Common myeloid progenitor, CD34-positive (primary cell): ENCODE data around the gene BMPR2.

Experiments
- CTCF ChIA-PET: fragments of 350-600 bp; sonication (Branson Sonifier 250); formaldehyde crosslinking; loops from one replicate; lab custom pipeline; 2021; ENCODE audit warnings: antibody characterized with exemption; lab: Charles Lee
- POLR2A ChIA-PET: fragments of 350-600 bp; sonication (Branson Sonifier 250); formaldehyde crosslinking; loops from one replicate; lab custom pipeline; 2021; ENCODE audit warnings: antibody characterized with exemption; lab: Charles Lee
- DNase-seq, 3 donors: peaks; one replicate each; pipeline versions ENCODE4 v3.0.0 to v3.0.0-alpha.2; 2013
- H3K27ac ChIP-seq, 2 experiments: 1 replicate in 1 of 2; 2 replicates in 1 of 2; pipeline ENCODE4 v1.7.0; 2013; ENCODE audit warnings: inconsistent platforms in 2 of 2, low read length in 2 of 2, mild to moderate bottlenecking in 2 of 2, low read depth in 1 of 2, moderate library complexity in 1 of 2; ENCODE audit not compliant: severe bottlenecking in 2 of 2, insufficient read depth in 1 of 2, poor library complexity in 1 of 2
- H3K27me3 ChIP-seq, 5 experiments: replicated peaks in 2 of 5; 1 replicate in 3 of 5; 2 replicates in 2 of 5; pipeline versions ENCODE4 v1.6.1 to v1.7.0; 2013; ENCODE audit warnings: low read length in 4 of 5, mild to moderate bottlenecking in 2 of 5, moderate library complexity in 2 of 5, inconsistent platforms in 1 of 5; ENCODE audit not compliant: insufficient read depth in 5 of 5, control insufficient read depth in 4 of 5
- H3K36me3 ChIP-seq, 4 experiments: 1 replicate in 2 of 4; 2 replicates in 2 of 4; pipeline versions ENCODE4 v1.6.1 to v1.7.0; 2013; ENCODE audit warnings: low read length in 3 of 4, control low read depth in 1 of 4, mild to moderate bottlenecking in 1 of 4; ENCODE audit not compliant: control insufficient read depth in 4 of 4, insufficient read depth in 4 of 4
- H3K4me1 ChIP-seq, 4 experiments: 1 replicate in 3 of 4; 2 replicates in 1 of 4; pipeline versions ENCODE4 v1.6.1 to v1.7.1; 2013; ENCODE audit warnings: low read length in 3 of 4, mild to moderate bottlenecking in 3 of 4, control low read depth in 1 of 4, inconsistent platforms in 1 of 4, moderate library complexity in 1 of 4; ENCODE audit not compliant: control insufficient read depth in 4 of 4, insufficient read depth in 4 of 4; ENCODE audit errors: control extremely low read depth in 1 of 4
- H3K4me3 ChIP-seq, 7 experiments: 1 replicate in 4 of 7; 2 replicates in 3 of 7; pipeline versions ENCODE4 v1.5.1 to v1.7.0; 2013; ENCODE audit warnings: mild to moderate bottlenecking in 7 of 7, low read length in 6 of 7, moderate library complexity in 6 of 7, inconsistent platforms in 2 of 7, low read depth in 2 of 7, control low read depth in 1 of 7; ENCODE audit not compliant: insufficient read depth in 4 of 7, control insufficient read depth in 1 of 7; ENCODE audit errors: extremely low read depth in 1 of 7
- H3K9me3 ChIP-seq, 5 experiments: 1 replicate in 4 of 5; 2 replicates in 1 of 5; pipeline versions ENCODE4 v1.6.1 to v1.7.1; 2013; ENCODE audit warnings: low read length in 4 of 5, mild to moderate bottlenecking in 2 of 5, inconsistent platforms in 1 of 5, low read depth in 1 of 5, moderate library complexity in 1 of 5; ENCODE audit not compliant: control insufficient read depth in 4 of 5, insufficient read depth in 2 of 5; ENCODE audit errors: control extremely low read depth in 1 of 5
- WGBS: methylation state at CpG from one replicate; pipeline ENCODE4 v1.1.5; 2013; ENCODE audit not compliant: insufficient coverage; 5-methylcytosine and 5-hydroxymethylcytosine counted together

The BMPR2 gene

GRCh38 chr2:202479090-202479489 is 103.0 kb downstream of the BMPR2 start:
- Histone ChIP-seq H3K27me3 (no peaks in the 10 kb centered on the region), H3K4me1 (no peaks in the 10 kb centered on the region), H3K9me3 (no peaks in the 10 kb centered on the region), H3K27ac (no peak overlapping the region), H3K4me3 (no peak overlapping the region), H3K36me3 (peaks cover 0 to 2% (median 0%) of the 10 kb centered on the region in 4 experiments)
- POLR2A ChIA-PET: no interaction called here
- CTCF ChIA-PET: interaction anchor here (1.0 kb wide), 2 partner anchors 11 to 13 kb away, joined by 3 read pairs; no protein-coding TSS in a partner anchor
- DNase-seq: no peak
- WGBS: 80% methylated on average over 1 of the region's 1 CpG

GRCh38 chr2:202479610-202480009 is 103.5 kb downstream of the BMPR2 start:
- H3K4me3 ChIP-seq: no peak overlapping the region
- H3K27ac ChIP-seq: no peak overlapping the region
- H3K36me3 ChIP-seq: peaks cover 0 to 2% (median 0%) of the 10 kb centered on the region in 4 experiments
- DNase-seq: no peak
- ChIA-PET POLR2A (no interaction called here), CTCF (interaction anchor here (1.0 kb wide), 1 partner anchor 12 kb away, joined by 3 read pairs; no protein-coding TSS in a partner anchor)
- no peaks in the 10 kb centered on the region for H3K4me1 ChIP-seq
- H3K9me3 ChIP-seq: no peaks in the 10 kb centered on the region
- H3K27me3 ChIP-seq: no peaks in the 10 kb centered on the region
- WGBS: no CpG with 5 or more reads among the region's 1 CpG

- Histone ChIP-seq H3K36me3 (peaks cover 0 to 4% (median 0%) of the 10 kb centered on the region in 4 experiments), H3K27ac (no peak overlapping the region), H3K4me3 (no peak overlapping the region), H3K4me1 (no peaks in the 10 kb centered on the region), H3K27me3 (no peaks in the 10 kb centered on the region), H3K9me3 (no peaks in the 10 kb centered on the region)
- CTCF ChIA-PET: no interaction called here
- DNase-seq: no peak
- POLR2A ChIA-PET: no interaction called here
- 100% methylated on average over 4 of the region's 8 CpGs for WGBS
Observed at GRCh38 chr2:202486351-202486750, 110.2 kb downstream of the BMPR2 start.

GRCh38 chr2:202488671-202489070 is 112.5 kb downstream of the BMPR2 start:
- CTCF ChIA-PET: no interaction called here
- H3K36me3 ChIP-seq: peaks cover 0 to 4% (median 0%) of the 10 kb centered on the region in 4 experiments
- H3K27me3 ChIP-seq: no peaks in the 10 kb centered on the region
- no peak overlapping the region for H3K27ac ChIP-seq
- no peaks in the 10 kb centered on the region for H3K9me3 ChIP-seq
- POLR2A ChIA-PET: no interaction called here
- DNase-seq: no peak
- WGBS: no CpG with 5 or more reads among the region's 3 CpGs
- no peak overlapping the region for H3K4me3 ChIP-seq
- no peaks in the 10 kb centered on the region for H3K4me1 ChIP-seq

GRCh38 chr2:202490479-202490878 is 114.4 kb downstream of the BMPR2 start:
- no peak for DNase-seq
- H3K4me3 ChIP-seq: no peak overlapping the region
- H3K9me3 ChIP-seq: no peaks in the 10 kb centered on the region
- H3K27ac ChIP-seq: no peak overlapping the region
- no peaks in the 10 kb centered on the region for H3K4me1 ChIP-seq
- ChIA-PET POLR2A (no interaction called here), CTCF (interaction anchor here (1.1 to 1.2 kb wide), 2 partner anchors 12 to 15 kb away, joined by 3 to 4 read pairs; no protein-coding TSS in a partner anchor)
- H3K36me3 ChIP-seq: peaks cover 0 to 4% (median 0%) of the 10 kb centered on the region in 4 experiments
- no peaks in the 10 kb centered on the region for H3K27me3 ChIP-seq

- 96% methylated on average over 4 of the region's 4 CpGs for WGBS
- CTCF ChIA-PET: interaction anchor here (1.7 kb wide), 1 partner anchor 13 kb away, joined by 3 read pairs; no protein-coding TSS in a partner anchor
Observed at GRCh38 chr2:202491514-202491913, 115.4 kb downstream of the BMPR2 start.

GRCh38 chr2:202494300-202495229 is 118.4 kb downstream of the BMPR2 start:
- no peaks in the 10 kb centered on the region for H3K4me1 ChIP-seq
- H3K27ac ChIP-seq: no peak overlapping the region
- WGBS: 100% methylated on average over 10 of the region's 13 CpGs
- H3K4me3 ChIP-seq: no peak overlapping the region
- no peaks in the 10 kb centered on the region for H3K27me3 ChIP-seq
- peaks cover 0 to 4% (median 0%) of the 10 kb centered on the region in 4 experiments for H3K36me3 ChIP-seq
- POLR2A ChIA-PET: no interaction called here
- DNase-seq: no peak
- CTCF ChIA-PET: no interaction called here
- no peaks in the 10 kb centered on the region for H3K9me3 ChIP-seq

More at GRCh38 chr2:202491514-202491913, 115.4 kb downstream of the BMPR2 start:
- Histone ChIP-seq H3K36me3 (peaks cover 0 to 4% (median 0%) of the 10 kb centered on the region in 4 experiments), H3K4me3 (no peak overlapping the region), H3K9me3 (no peaks in the 10 kb centered on the region), H3K4me1 (no peaks in the 10 kb centered on the region), H3K27me3 (no peaks in the 10 kb centered on the region), H3K27ac (no peak overlapping the region)
- POLR2A ChIA-PET: no interaction called here
- no peak for DNase-seq
